Large intestine (tissue), 3 donors: Measurements from ENCODE around the gene NCLN. TPM values are rescaled to one million over a fixed set of nuclear protein-coding genes. Genes with fewer than 3 reads are reported as not detected.
"Not testable (repeated sequence)": the region's sequence is repeated elsewhere in the genome, so short reads cannot be mapped to it uniquely, and the experiment has no call there.

Experiments
- DNase-seq, 2 donors: peaks; one replicate each; pipeline versions ENCODE4 v3.0.0 to v3.0.0-alpha.2; 2013
- H3K27ac ChIP-seq: one replicate; pipeline ENCODE4 v1.5.1; 2013; ENCODE audit warnings: low read length
- H3K27me3 ChIP-seq: 2 replicates; pipeline ENCODE4 v1.6.1; 2013; ENCODE audit warnings: low read length; ENCODE audit not compliant: control insufficient read depth, insufficient read depth
- H3K36me3 ChIP-seq: 2 replicates; pipeline ENCODE4 v1.6.1; 2013; ENCODE audit warnings: low read length; ENCODE audit not compliant: control insufficient read depth, insufficient read depth
- H3K4me1 ChIP-seq: one replicate; pipeline ENCODE4 v1.6.1; 2013; ENCODE audit warnings: low read length; ENCODE audit not compliant: control insufficient read depth, insufficient read depth
- H3K4me3 ChIP-seq: one replicate; pipeline ENCODE4 v1.5.1; 2013; ENCODE audit warnings: low read length
- H3K9me3 ChIP-seq: one replicate; pipeline ENCODE4 v1.6.1; 2013; ENCODE audit warnings: mild to moderate bottlenecking, low read depth, low read length, moderate library complexity; ENCODE audit not compliant: control insufficient read depth
- WGBS: methylation state at CpG from one replicate; pipeline ENCODE4 v1.1.5; 2013; ENCODE audit warnings: low lambda C conversion rate; ENCODE audit not compliant: insufficient coverage; 5-methylcytosine and 5-hydroxymethylcytosine counted together
- polyA plus RNA-seq: library from polyadenylated mRNA; unstranded; fragments of 120-200 nt; gene quantifications from one replicate; pipeline ENCODE4 v1.2.1, GENCODE V29; 2013

NCLN gene
- polyA plus RNA-seq, 1 donor = 36.3 TPM

DNA sequence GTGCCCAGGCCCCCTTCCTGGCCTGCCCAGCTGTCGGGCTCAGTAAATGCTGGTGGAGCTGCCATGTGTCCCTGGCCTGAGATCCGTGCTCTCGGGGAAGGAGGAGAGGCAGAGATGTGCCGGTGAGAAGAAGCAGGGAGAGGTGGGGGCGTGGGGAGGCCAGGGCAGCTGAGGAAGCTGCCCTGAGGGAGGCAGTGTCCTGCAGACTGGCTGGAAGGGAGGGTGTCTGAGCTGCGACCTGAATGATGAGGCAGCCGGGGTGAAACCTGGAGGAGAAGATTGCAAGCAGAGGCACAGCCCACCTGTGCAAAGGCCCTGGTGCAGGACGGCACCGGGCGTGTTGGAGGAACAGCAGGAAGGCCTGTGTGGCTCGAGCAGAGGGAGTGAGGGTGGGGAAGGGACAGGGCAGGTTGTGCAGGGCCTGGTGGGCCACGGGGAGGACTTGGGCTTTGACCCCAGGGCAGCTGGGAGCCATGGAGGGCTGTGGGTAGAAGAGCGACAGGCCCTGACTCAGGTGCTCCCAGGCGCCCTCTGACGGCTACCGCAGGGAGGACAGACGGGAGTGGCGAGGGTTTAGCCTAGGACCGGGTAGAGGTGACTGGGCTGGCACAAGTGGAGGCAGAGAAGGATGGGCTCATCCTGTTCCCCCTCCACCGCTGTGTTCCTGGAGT lies 24.8 kb downstream of the NCLN start:
- H3K4me3 ChIP-seq = no peak overlapping the region
- H3K27ac ChIP-seq = no peak overlapping the region
- no peaks in the 10 kb centered on the region for H3K4me1 ChIP-seq
- no peaks in the 10 kb centered on the region for H3K27me3 ChIP-seq
- peaks cover 25% of the 10 kb centered on the region for H3K36me3 ChIP-seq
- WGBS = 40% methylated on average over 1 of the region's 20 CpGs
- no peaks in the 10 kb centered on the region for H3K9me3 ChIP-seq
- DNase-seq = peak in 1 of 2 donors; percentile 22

DNA sequence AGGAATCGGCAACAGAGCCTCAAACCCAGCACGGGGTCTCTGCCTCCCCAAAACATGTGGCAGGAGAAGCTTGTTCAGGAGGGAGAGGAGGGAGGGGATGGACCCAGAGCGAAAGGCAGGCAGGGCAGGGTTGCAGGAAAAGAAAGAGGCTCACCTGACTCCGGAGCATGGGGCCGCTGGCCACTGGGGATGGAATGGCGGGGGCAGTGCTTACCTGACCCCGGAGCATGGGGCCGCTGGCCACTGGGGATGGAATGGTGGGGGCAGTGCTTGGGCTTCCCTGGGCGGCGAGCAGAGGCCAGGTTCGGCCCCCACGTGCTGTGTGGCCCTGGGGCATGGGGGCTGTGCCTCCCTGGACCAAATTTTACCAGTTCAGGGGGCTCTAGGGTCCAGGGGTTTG lies 25.5 kb downstream of the NCLN start:
- Histone ChIP-seq H3K27me3 (no peaks in the 10 kb centered on the region), H3K9me3 (no peaks in the 10 kb centered on the region), H3K27ac (no peak overlapping the region), H3K4me1 (no peaks in the 10 kb centered on the region), H3K4me3 (no peak overlapping the region), H3K36me3 (peaks cover 22% of the 10 kb centered on the region)
- DNase-seq = no peak
- WGBS = no CpG with 5 or more reads among the region's 12 CpGs

DNA sequence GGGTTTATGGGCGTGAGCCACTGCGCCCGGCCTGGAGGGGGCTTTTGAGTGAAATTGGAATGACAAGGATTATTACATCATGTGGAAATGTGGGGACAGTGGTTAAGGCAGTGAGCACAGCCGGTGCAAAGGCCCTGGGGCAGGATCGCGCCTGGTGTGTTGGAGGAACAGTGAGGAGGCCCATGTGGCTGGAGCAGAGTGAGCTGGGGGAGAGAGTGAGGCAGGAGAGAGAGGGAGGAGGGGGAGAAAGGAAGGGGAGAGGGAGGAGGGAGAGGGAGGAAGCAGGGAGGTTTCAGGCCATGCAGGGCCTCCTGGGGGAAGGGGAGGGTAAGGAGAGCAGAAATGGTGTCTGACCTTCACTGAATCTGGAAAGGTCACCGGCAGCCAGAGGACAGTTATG lies 27.4 kb downstream of the NCLN start:
- H3K4me1 ChIP-seq = no peaks in the 10 kb centered on the region
- H3K4me3 ChIP-seq = no peak overlapping the region
- H3K36me3 ChIP-seq = peaks cover 6% of the 10 kb centered on the region
- WGBS = 95% methylated on average over 4 of the region's 7 CpGs
- H3K9me3 ChIP-seq = no peaks in the 10 kb centered on the region
- no peaks in the 10 kb centered on the region for H3K27me3 ChIP-seq
- DNase-seq = no peak
- H3K27ac ChIP-seq = no peak overlapping the region

DNA sequence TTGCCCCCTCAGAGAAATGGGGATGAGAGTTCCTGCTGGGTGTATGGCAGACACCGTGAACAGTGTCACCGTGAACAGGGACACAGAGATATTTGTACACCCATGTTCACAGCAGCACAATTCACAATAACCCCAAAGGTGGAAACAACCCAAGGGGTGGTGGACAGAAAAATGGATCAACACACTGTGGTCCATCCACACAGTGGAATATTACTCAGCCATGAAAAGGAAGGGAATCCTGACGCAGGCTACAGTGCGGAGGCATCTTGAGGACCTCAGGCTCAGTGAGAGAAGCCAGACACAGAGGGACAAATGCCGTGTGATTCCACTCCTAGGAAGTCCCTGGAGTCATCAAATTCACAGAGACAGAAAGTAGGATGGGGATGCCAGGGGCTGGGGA lies 31.1 kb downstream of the NCLN start:
- Histone ChIP-seq H3K36me3 (no peaks in the 10 kb centered on the region), H3K27me3 (no peaks in the 10 kb centered on the region), H3K27ac (no peak overlapping the region), H3K9me3 (no peaks in the 10 kb centered on the region), H3K4me1 (no peaks in the 10 kb centered on the region), H3K4me3 (no peak overlapping the region)
- WGBS = no CpG with 5 or more reads among the region's 5 CpGs
- no peak for DNase-seq

DNA sequence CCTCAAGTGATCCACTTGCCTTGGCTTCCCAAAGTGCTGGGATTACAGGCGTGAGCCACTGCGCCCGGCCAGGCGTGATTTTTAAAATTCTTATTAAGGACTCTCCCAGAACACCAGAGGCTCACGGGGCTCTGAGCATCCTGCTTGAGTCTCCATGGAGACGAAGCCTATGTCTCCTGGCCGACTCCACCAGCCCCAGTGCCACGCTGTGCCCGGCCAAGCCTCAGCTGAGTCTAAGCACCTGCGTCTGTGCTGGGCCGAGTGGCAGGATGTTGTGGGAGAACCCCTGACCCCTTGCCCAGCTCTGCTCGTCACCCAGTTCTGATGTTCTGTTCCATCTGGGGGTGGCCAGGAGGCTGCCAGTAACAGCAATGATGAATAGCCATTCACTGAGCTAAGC lies 34.8 kb downstream of the NCLN start:
- WGBS = no CpG with 5 or more reads among the region's 12 CpGs
- H3K4me3 ChIP-seq = no peak overlapping the region
- DNase-seq = no peak
- no peaks in the 10 kb centered on the region for H3K4me1 ChIP-seq
- no peaks in the 10 kb centered on the region for H3K36me3 ChIP-seq
- H3K9me3 ChIP-seq = no peaks in the 10 kb centered on the region
- H3K27me3 ChIP-seq = peaks cover 16% of the 10 kb centered on the region
- H3K27ac ChIP-seq = no peak overlapping the region

DNA sequence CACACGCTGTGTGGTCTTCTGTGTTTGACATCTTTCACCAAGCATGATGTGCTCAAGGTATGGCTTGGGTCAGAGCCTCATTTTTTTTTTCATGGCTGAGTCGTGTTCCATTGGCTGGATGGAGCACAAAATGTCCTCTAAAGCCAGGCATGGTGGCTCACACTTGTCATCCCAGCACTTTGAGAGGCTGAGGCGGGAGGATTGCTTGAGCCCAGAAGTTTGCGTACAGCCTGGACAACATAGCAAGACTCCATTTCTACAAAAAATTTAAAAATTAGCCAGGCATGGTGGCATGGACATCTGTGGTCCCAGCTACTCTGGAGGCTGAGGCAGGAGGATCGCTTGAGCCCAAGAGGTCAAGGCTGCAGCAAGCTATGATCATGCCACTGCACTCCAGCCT lies 35.8 kb downstream of the NCLN start:
- H3K4me1 ChIP-seq, DNase-seq, H3K9me3 ChIP-seq, H3K27ac ChIP-seq, H3K36me3 ChIP-seq, H3K4me3 ChIP-seq: not testable (repeated sequence)
- 100% methylated on average over 1 of the region's 5 CpGs for WGBS
- peaks cover 26% of the 10 kb centered on the region for H3K27me3 ChIP-seq

DNA sequence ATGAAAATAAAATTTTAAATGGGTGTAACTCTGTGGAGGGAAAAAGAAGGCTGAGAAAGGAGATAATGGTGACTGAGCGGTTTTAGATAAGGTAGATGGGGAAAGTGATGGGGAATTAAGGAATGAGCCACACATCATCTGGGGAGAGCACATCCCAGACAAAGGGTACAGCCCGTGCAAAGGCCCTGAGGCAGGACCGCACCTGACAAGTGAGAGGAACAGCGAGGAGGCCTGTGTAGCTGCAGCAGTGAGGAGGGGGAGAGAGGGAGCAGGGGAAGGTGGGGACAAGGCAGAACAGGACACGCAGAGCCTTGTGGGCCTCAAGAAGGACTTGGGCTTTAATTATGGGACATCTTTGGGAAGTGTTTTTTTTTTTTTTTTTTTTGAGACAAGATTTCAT lies 37.0 kb downstream of the NCLN start:
- H3K27me3 ChIP-seq = peaks cover 38% of the 10 kb centered on the region
- 100% methylated on average over 1 of the region's 5 CpGs for WGBS
- DNase-seq = no peak
- H3K4me1 ChIP-seq = no peaks in the 10 kb centered on the region
- H3K27ac ChIP-seq = no peak overlapping the region
- no peaks in the 10 kb centered on the region for H3K36me3 ChIP-seq
- no peak overlapping the region for H3K4me3 ChIP-seq
- H3K9me3 ChIP-seq = no peaks in the 10 kb centered on the region

DNA sequence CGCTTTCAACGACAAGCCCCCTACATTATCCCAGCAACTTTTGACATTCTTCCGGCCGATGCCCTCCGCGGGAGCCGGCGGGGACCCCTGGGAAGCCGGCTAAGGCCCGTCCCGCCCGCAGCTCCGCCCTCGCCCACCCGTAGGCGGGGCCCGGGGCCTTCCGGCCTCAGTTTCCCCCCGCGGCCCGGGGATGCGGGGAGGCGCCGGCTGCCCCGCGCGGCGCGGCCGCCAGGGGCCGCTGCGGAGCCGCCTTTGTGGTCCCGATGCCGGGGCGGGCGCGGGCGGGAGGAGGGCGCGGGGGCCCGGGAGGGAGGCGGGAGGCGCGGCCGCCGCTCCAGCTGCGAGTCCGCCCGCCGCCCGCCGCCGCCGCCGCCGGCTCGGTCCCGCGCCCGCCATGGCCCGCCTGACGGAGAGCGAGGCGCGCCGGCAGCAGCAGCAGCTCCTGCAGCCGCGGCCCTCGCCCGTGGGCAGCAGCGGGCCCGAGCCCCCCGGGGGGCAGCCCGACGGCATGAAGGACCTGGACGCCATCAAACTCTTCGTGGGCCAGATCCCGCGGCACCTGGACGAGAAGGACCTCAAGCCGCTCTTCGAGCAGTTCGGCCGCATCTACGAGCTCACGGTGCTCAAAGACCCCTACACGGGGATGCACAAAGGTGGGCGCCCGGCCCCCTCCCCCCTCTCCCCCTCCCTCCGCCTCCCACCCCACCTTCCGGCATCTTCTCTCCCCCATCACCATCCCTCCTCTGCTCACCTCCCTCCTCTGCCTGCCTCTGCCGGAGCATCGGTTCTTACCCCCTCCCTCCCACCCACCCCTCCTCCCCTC lies 38.8 kb downstream of the NCLN start, which contains the start of gene CELF5:
Gene CELF5 (plus strand): TSS at position 316 of the 823 bp plus-strand sequence. CDS start 79 bp downstream, at position 395.
- no peaks in the 10 kb centered on the region for H3K4me1 ChIP-seq
- no peak within 1 kb of the TSS for H3K4me3 ChIP-seq
- no CpG with 5 or more reads among the region's 94 CpGs for WGBS
- DNase-seq = peak in 1 of 2 donors; percentile 32
- no peaks in the 10 kb centered on the region for H3K36me3 ChIP-seq
- H3K9me3 ChIP-seq = no peaks in the 10 kb centered on the region
- no peak within 1 kb of the TSS for H3K27ac ChIP-seq
- H3K27me3 ChIP-seq = peaks cover 54% of the 10 kb centered on the region

DNA sequence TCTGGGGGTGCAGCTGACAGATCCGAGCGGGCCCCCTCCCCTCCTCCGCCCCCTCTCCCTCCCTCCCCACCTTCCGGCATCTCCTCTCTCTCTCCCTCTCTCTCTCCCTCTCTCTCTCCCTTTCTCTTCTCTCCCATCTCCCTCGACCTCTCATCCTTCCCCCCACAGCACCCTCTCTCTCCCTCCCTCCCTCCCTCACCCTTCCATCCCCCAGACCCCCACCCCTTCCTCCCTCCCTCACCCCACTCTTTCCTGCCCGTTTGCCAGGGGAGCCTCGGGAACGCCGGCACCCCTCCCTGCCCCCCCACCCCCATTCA lies 39.4 kb downstream of the NCLN start:
- no peaks in the 10 kb centered on the region for H3K4me1 ChIP-seq
- no peaks in the 10 kb centered on the region for H3K9me3 ChIP-seq
- no peak overlapping the region for H3K4me3 ChIP-seq
- H3K36me3 ChIP-seq = no peaks in the 10 kb centered on the region
- no peak overlapping the region for H3K27ac ChIP-seq
- peaks cover 59% of the 10 kb centered on the region for H3K27me3 ChIP-seq
- WGBS = no CpG with 5 or more reads among the region's 9 CpGs
- DNase-seq = no peak

DNA sequence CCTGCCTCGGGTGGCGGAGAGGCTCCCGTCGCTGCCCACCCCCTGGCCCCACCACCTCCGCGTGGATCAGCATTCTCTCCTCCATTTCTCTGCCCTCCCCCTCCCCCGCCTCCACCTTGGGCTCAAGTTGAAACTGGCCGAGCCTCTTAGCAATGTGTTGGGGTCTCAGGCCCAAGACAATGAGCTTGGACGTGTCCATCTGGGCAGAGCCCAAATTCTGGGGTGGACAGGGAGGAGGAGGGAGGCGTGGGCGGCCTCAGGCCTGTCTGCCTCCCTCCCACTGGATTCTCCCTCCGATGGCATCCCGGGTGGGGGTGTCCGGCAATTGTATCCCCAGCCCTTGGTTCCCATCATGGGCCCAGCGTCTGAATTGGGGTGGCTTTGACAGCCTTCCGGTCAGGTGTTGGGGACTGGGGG lies 40.0 kb downstream of the NCLN start:
- Histone ChIP-seq H3K27me3 (peaks cover 65% of the 10 kb centered on the region), H3K4me1 (no peaks in the 10 kb centered on the region), H3K36me3 (no peaks in the 10 kb centered on the region), H3K9me3 (no peaks in the 10 kb centered on the region), H3K4me3 (no peak overlapping the region), H3K27ac (no peak overlapping the region)
- DNase-seq = no peak
- no CpG with 5 or more reads among the region's 16 CpGs for WGBS
